Dermis microvascular lymphatic vessel endothelial cell (primary cell): Measurements from ENCODE around the gene FRMD4A. TPM values are rescaled to one million over a fixed set of nuclear protein-coding genes. Genes with fewer than 3 reads are reported as not detected.

ENCODE experiments used
- DNase-seq, 2 donors: peaks; one replicate each; pipeline versions ENCODE4 v3.0.0 to v3.0.0-alpha.2; 2010; ENCODE audit warnings: low read depth in 2 of 2
- total RNA-seq: library from RNA; depleted of rRNA; stranded (reverse); fragments of >200 nt; gene quantifications from 2 replicates; pipeline ENCODE4 v1.2.1, GENCODE V29; 2014

FRMD4A gene
- total RNA-seq, 1 donor from 2014 or later, result 16.3 TPM

DNA sequence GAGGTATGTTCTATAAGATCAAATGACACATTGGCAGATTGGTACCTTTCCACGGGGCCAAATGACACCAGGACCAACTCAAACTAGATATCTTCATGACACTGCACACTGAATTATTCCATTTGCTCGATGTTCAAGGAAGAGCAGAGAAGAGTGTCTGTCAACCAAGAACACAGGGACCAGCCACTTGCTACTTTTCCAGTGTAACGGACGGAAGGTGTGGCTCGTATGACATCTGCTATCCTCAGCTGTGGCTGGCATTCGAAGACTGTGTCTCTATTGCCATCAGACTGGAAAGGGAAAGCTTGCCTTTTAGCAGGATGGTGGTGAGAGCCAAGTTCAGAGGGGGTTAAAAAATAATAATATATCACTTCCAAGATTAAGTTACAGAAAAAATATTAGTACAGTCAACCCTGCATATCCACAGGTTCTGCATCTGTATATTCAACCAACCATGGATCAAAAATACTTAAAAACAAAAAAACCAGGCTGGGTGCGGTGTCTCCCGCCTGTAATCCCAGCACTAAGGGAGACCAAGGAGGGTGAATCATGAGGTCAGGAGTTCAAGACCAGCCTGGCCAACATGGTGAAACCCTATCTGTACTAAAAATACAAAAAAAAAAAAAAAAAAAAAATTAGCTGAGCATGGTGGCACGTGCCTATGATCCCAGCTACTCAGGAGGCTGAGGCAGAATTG lies 506.9 kb downstream of the FRMD4A start:
- DNase-seq, result no peak

DNA sequence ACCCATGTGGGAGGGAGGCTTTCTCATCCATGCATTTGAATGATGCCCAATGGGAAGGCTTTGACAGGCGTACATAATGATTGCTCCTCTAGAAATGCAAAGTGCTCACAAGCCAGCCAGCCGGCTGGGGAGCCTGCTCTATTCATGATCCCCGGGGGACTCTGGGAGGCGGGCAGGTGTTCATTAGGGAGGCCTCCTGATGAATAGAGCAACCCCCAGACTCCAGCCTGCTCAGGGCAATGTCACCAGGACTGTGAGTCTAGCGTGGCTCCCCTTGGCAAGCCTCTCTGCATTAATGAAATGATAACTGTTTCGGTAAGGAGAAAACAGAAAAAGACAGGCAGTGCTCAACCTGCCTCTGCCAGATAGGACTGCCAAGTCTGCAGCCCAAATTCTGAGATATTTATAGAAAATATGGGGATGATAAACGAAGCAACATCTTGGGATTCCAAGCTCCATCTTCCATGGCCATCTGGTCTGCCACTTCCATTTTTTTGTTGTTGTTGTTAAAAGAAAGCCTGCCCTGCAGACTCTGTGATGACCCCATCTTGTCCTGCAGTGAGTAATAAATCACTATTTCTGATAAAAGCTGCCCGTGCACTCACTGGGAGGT lies 507.5 kb downstream of the FRMD4A start:
- DNase-seq, result no peak

DNA sequence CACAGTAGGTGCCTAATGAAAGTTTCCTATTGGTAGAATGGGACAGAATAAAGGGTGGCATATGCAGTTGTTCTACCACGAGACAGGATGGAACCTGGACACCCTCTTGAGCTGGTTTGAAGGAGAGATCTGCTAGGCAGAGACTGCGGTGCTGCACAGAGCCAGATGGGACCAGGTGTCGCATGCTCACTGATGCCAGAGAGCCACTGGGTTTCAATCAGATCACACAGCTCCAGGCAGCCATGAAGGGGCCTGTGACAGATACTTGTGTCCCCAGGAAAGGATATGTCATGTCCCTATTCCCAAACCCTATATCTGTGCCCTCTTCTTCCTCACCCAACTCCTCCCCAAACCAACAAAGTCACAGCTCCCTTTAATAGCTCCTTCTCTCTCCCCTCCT lies 508.2 kb downstream of the FRMD4A start:
- no peak for DNase-seq

DNA sequence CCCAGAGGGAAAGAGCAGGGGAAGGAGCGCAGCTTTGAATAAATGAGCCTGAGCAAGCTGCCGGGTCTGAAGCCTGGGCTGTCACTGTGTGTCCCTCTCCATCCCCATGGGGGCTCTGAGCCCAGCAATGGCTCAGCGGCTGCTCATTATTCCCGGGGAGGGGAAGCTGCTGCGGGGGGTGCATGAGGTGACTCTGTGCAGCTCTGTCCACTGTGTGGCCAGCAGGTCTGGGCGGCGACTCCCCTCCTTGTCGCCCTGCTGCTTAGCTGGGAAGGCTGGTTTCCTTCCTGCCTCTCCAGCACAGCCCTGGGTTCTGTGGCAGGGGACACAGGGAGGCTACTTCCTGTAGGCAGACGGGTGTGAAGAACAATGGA lies 509.8 kb downstream of the FRMD4A start:
- peak in 1 of 2 donors; percentile 41 for DNase-seq

DNA sequence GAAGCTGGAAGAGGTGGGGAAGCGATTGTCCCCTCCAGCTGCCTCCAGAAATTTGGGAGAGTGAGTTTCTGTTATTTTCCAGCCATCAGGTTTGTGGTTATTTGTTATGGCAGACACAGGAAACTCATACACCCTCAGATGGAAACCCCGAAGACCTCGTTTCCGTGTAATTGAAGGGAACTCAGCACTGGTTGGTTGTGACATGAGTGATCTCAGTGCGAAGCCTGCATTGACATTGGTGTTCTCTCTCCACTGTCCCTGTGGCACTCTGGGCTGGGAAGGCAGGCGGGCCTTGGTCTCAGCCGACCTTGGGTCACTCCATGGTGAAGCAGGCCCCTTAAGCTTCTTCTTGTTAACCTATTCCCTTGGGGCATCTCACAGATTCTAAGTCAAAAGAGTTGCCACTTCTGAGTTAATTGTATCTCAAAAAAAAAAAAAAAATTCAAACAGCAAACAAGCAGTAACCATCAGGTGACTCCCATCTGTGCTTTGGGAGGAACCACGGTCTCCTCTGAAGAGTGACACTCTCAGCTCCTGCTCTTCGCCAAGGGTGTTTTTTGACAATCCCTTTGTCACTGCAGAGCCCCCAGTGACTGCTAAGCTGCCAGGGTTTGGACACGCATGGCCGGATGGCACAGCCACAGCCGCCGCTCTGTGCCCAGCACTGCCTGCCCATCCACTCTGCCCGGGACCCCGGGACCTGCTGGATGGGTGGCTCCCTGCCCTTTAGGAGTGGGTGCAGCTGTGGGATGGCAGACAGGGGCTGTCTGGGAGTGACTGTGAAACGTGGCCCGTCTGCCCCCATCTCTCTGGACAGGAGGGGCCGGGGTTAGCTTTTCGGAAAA lies 510.4 kb downstream of the FRMD4A start:
- DNase-seq, result peak in 1 of 2 donors; percentile 56

DNA sequence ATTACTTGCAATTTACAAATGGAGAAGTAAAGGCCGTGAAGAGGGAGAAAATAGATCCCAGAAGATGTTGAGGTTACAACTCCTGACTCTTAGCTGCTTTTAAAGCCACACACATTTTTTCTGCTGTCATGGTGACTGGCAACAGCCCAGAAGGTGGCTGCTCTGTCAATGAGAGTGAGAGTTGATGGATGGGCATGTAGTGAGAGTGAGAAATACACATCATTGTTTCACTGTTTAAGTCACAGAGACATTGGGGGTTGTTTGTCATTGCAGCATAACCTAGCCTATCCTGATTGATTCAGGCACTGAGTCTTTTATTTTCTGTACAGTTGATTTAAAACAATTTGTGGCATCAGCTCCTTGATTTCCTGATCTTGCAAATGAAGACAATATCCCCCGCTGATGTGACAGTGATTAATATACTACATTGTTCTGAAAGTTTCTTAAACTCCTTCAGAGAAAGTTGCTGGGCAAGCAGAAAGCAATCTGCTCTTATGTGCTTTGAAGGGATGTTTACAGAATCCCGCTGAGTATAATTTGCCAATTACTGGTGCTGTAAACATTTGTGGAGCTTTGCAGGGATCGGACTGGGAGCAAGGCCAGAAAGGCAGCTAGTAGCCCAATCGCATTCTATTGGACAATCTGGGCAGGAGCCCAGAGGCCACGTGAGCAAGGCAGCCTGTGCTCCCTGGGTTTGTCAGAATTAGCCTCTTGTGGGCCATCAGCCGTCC lies 514.4 kb downstream of the FRMD4A start:
- peak in 1 of 2 donors; percentile 60 for DNase-seq

DNA sequence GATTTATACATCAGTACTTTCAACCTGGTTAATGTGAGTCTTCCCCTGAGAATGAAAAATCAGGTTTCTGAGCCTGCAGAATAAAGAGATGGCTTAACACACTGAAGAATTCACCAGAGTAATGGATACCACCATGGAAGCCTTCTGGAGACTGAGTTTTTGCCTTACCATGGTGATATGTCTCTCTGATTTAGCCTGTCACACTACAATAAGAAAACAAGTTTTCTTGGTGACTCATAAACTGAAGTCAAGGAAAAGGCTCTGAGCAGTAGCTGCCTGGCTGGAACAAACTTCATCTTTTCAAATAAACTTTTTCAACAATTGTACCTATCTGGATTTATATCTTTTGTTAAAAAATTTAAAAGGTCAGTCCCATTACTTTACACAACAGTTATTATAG lies 515.0 kb downstream of the FRMD4A start:
- DNase-seq, result peak in 1 of 2 donors; percentile 62

DNA sequence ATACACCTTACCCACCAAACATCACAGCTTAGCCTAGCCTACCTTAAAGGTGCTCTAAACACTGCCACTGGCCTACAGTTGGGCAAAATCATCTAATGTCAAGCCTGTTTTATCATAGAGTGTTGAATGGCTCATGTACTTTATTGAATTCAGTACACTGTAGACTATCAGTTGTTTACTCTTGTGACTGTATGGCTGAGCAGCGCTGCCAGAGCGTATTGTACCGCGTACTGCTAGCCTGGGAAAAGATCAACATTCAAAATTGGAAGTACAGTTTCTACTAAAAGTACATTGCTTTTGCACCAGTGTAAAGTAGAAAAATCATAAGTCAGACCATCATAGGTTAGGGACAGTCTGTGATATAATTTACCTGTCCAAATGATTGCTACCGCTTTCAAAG lies 517.2 kb downstream of the FRMD4A start:
- DNase-seq, result no peak

DNA sequence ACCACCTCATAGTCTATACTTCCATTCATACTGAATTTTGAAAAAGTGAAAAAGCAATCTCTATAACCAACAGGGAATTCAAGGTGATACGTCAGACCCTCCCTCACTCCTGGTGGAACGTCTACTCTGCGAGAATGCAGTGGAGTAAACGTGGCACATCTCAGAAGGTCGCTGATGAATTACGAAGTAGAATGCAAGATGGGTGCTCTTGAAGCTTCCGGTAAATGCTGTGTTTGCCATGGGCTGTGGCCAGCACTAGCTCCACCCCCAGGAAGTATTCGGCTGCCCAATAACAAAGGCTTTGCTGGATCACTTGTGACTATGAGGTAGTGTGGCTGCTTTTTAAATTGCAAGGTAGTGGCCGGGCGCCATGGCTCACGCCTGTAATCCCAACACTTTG lies 517.9 kb downstream of the FRMD4A start:
- DNase-seq, result no peak

DNA sequence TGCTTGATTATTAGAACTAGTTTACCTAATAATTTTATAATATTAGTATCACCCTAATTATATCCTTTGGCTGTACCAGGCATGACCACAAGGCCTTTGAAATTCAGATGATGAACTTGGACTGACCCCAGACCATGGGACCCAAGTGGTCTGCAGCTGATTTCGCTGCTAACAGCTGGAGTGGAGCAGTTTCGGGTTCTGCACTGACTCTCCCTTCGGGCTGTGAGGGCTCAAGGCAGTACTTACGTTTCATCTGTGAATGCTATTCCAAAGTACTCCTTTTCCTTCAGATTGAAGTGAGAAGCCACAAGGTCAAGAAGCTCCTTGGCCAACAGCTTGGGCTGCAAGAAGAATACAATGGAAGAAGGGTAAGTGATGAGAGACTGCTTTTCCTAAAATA lies 520.2 kb downstream of the FRMD4A start:
- no peak for DNase-seq

DNA sequence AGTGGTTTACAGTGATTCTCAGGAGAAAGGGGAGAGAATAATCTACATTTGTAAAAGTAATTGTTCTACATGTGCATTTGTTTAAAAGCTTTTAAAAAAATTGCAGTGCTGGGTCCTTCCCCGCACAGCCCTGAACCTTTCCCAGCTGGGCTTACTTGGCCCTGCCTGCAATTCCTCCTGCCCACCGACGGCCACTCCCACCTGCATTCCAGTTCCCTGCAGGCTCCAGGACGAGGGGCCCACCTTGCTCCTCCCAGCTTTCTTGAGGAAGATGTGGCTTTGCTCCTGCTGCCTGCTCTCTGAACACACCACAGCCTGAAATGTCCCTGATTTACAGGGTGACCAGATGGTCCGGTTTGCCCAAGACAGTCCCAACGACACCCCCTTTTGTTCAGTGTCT lies 521.3 kb downstream of the FRMD4A start:
- DNase-seq, result no peak

DNA sequence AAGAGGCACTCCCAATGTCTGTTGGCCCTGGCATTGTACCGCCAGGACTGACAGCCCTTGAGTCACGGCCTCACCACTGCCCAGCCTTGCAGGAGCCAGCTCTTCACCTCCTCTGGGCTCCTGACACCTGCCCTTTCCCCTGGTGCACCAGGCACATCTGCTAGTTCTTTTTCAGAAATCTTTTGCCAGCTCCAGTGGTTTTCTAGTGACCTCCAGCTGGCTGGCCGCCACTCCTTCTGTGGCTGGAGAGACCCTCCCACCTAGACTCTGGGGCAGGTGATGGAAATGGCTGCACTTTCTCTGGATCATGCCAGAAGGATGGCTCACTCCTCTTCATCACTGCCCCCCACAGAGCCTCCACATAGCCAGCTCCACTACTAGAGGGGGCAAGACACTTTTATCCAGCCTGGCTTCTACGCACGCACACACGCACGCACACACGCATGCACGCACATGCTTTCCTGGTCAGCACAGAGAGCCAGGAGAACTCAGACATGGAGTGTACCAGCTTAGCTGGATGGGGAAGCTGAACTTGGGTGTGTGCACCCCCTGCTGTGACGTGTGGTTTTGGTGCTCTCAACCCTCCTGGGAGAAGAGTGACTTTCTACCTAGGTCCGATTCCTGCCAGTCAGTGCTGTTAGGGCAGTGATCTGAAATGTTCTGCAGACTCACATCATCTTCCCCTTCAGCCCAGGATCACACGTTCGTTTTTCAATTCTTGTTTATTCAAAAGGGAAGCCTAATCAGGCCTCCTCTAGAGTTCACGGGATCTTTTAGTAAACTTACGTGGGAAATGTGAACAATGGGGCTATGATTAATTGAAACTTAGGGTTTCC lies 522.0 kb downstream of the FRMD4A start:
- DNase-seq, result peak in 1 of 2 donors; percentile 69

DNA sequence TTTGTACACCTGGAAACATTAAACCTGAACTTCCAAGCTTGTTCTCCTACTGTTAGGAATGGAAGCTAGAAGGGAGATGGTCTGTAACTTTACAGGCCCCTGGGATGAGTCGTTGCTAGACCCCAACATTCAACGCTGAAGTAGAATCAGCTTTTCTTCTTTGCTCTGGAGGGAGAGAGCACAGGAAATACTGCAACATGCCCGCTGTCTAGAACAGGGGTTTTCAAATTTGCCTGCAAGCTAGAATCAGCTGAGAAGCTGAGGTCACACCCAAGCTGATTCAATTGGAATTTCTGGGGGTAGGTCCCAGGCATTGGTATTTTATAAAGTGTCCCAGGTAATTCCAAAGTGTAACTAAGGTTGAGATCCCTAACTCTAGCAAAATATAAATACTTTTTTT lies 524.3 kb downstream of the FRMD4A start:
- no peak for DNase-seq

DNA sequence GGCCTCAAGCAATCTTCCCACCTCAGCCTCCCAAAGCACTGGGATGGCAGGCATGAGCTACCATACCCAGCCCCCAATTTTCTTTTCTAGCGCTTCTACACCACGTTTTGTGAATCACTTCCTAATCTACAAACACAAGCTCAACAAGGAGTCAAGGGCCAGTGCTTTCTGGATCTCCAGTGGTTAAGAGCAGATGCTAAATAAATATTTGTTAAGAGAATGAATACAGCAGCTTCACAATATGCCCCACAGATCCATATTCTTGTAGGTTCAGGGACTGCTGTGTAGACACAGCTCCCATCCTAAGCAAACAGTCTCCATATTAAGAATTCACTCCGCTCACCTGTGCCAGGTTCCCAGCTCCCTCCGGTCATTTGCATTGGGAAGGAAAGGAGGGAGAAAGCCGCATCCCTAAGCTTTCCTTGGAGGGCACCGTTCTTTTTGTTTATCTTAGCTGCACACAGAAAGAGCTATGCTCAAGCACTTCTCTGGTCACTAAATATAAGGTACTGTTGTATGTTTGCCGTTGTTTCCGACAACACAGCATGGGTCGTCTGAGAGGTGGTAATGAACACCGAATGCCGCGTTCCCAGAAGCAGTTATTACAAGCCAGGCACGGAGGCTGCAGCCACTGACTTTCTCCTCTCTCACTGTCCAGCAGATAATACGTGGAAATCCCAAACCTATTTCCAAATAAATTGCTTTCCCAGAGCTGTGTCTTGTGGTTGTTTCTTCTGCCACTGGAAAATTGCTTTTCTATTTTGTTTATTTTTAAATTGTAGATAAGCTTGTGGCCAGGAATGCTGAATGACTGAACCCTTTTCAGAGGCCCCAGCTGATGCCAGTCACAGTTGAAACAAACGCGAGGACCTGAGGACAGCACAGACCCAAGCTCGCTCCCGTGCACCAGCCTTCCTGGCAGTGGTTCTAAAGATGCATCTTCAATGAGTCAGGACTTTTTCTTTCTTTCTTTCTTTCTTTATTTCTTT lies 526.9 kb downstream of the FRMD4A start:
- DNase-seq, result peak in 1 of 2 donors; percentile 36

DNA sequence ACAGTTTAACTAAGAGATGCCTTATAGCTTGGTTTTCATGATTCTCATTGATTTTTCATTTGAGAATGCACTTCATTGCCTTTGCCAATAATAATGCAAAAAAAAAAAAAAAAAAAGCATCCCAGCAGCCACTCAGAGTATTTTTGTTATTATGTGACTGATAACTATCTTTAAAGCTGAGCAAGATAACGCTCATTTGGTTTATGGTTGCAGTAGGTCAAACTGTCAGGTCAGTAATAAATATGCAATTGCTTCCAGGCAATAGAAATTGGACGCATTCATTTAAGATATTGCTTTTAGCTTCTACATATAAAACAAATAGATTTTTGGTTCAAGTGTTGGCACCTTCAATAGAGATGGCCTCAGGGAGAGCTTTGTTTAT lies 528.8 kb downstream of the FRMD4A start:
- no peak for DNase-seq

DNA sequence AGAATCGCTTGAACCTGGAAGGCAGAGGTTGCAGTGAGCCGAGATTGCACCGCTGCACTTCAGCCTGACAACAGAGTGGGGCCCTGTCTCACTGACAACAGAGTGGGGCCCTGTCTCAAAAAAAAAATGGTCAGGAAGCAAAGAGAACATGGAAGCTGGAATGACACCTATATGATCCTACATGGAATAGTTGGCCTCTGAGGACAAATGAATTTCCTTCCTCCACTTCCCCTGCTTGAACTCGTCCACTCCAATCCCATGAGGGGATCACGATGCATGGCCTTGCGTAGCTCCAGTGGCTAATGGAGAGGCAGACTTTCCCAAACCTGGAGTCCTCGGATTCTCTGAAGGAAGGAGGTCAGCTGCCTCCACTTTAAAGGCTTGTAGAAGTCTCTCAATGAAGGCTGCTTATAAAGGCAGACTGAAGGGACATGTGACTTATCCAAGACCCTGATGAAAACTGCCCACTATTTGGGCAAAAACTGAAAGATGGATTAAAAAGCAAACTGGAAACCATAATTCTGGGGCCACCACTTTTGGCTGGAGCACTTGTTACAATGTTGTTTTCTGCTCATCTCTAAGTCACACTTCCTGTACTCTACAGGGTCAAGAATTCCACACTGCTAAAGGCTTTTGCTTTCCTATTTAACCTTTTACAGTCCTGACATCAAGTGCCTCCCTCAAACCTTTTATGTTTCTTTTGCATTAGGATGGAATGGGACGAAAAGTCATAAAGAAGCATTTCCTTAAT lies 529.4 kb downstream of the FRMD4A start:
- peak in 1 of 2 donors; percentile 79 for DNase-seq

DNA sequence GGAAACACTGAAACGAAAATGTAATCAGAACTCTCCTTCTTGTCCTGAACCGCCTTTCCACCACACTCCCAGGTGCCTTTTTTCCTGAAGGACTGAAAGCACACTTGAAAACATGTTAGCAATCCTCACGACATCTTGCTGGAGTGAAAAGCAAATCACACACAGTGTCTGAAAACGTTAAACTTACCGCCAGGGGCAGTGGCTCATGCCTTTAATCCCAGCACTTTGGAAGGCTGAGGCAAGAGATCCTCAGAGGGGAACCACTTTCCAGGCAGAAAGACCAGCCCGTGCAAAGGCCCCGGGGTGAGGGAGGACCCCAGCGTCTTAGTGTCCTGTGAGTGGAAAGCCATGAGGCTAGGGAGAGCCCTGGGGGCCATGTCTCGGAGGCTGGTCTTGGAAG lies 533.6 kb downstream of the FRMD4A start:
- no peak for DNase-seq

DNA sequence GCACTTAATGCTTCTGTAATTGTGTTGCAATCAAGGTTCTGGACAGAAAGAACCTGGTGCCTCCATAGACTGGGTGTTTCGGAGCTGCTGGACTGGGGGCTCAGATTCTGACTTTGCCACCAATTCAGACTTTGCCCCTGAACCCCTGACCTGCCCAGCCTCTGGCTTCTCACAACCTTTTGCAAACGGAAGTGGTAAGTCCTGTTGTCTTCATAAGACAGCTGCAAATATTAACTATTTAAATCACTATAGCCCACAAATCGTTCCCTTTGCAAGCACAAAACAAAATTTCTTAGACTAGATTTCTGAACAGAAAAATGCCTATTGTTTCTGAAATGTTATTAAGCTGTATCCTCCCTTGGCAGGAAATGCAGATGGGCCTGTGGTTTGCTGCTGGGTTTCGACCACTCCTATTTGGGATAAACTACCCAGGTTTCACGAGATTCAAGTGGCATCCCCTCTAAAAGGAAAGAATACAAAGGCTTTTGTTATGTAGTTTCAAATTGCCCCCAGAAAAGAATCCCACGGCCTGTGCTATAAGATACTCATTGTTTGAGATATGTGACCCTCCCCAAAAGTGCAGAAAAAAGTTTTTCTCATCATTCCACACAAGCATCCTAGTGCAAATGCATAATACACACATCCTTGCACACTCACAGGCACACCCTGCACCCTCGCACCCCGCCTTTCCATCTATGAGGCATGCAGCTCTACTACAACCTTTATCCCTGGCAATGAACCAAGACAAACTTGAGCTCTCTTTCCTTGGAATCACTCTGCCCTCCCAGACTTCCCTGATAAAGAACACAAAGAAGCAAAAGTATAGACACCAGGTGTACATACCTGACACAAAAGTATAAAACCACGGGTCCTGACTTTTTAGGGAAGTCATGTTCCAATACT lies 534.8 kb downstream of the FRMD4A start:
- DNase-seq, result no peak
